Hematopoietic multipotent progenitor cell treated with erythropoietin and hydrocortisone succinate and interleukin-3 and kit ligand, for 8 days (in vitro differentiated cells): ENCODE data around the gene RPS10.

Experiments used
- DNase-seq: peaks from one replicate; pipeline ENCODE4 v3.0.0-alpha.2; 2015

The RPS10 gene

GRCh38 chr6:34425498-34426410 is at the start of gene RPS10:
RPS10 (minus strand) TSS chr6:34426069; CDS start chr6:34425221, 848 bp downstream.
- DNase-seq: peak; percentile 90

GRCh38 chr6:34475238-34475682 is 49.4 kb upstream of the RPS10 start:
- DNase-seq: no peak

GRCh38 chr6:34474754-34475153 is 48.9 kb upstream of the RPS10 start:
- no peak for DNase-seq

GRCh38 chr6:34473967-34474366 is 48.1 kb upstream of the RPS10 start:
- DNase-seq: no peak

- DNase-seq: no peak
Observed at GRCh38 chr6:34472425-34472824, 46.6 kb upstream of the RPS10 start.

GRCh38 chr6:34469499-34469898 is 43.6 kb upstream of the RPS10 start:
- DNase-seq: no peak

GRCh38 chr6:34468378-34468892 is 42.6 kb upstream of the RPS10 start:
- DNase-seq: no peak

- DNase-seq: no peak
Observed at GRCh38 chr6:34466242-34467185, 40.6 kb upstream of the RPS10 start.

GRCh38 chr6:34465531-34466241 is 39.8 kb upstream of the RPS10 start, which contains the start of gene PACSIN1:
PACSIN1 (plus strand) TSS chr6:34466076; CDS start chr6:34526306, 60,230 bp downstream.
- no peak for DNase-seq

- no peak for DNase-seq
Observed at GRCh38 chr6:34463849-34464248, 38.0 kb upstream of the RPS10 start.

- DNase-seq: no peak
Observed at GRCh38 chr6:34463299-34463698, 37.4 kb upstream of the RPS10 start.

GRCh38 chr6:34462551-34462971 is 36.7 kb upstream of the RPS10 start:
- peak; percentile 44 for DNase-seq

GRCh38 chr6:34462010-34462409 is 36.1 kb upstream of the RPS10 start:
- DNase-seq: no peak

GRCh38 chr6:34460796-34461507 is 35.1 kb upstream of the RPS10 start:
- no peak for DNase-seq

- peak; percentile 64 for DNase-seq
Observed at GRCh38 chr6:34459899-34460593, 34.2 kb upstream of the RPS10 start.

- DNase-seq: no peak
Observed at GRCh38 chr6:34457742-34458735, 32.2 kb upstream of the RPS10 start.

- peak; percentile 21 for DNase-seq
Observed at GRCh38 chr6:34457382-34457741, 31.5 kb upstream of the RPS10 start.

GRCh38 chr6:34455831-34456230 is 30.0 kb upstream of the RPS10 start:
- DNase-seq: no peak

GRCh38 chr6:34451192-34451591 is 25.3 kb upstream of the RPS10 start:
- no peak for DNase-seq

GRCh38 chr6:34447910-34448309 is 22.0 kb upstream of the RPS10 start:
- DNase-seq: no peak
